GM12878 (cell line): ENCODE data around the gene RTP5. TPM values are rescaled to one million over a fixed set of nuclear protein-coding genes. Genes with fewer than 3 reads are reported as not detected.

Experiments used
- ATAC-seq: fragments of 200-7000 bp; cut with Tn5 transposase; 3 replicates; pipeline ENCODE4 v1.9.1; 2020; ENCODE audit warnings: mild to moderate bottlenecking, moderate library complexity
- BruUV-seq: library from RNA; stranded (reverse); fragments of 400-500 nt; replicated peaks from 2 replicates; lab custom pipeline; 2021; lab: Mats Ljungman, UMichigan
- CTCF ChIA-PET: fragments of 300-600 bp; sonication (Branson Sonifier 250); formaldehyde crosslinking; extraction: SDS; loops from one replicate; lab custom pipeline; 2021; ENCODE audit warnings: inconsistent platforms; lab: Yijun Ruan, JAX
- POLR2A ChIA-PET: fragments of 350-600 bp; formaldehyde crosslinking; extraction: SDS; loops from one replicate; lab custom pipeline; 2021; ENCODE audit warnings: inconsistent platforms; lab: Charles Lee
- RAD21 ChIA-PET: fragments of 300-600 bp; sonication (Branson Sonifier 250); formaldehyde crosslinking; loops from one replicate; lab custom pipeline; 2023; ENCODE audit warnings: antibody characterized with exemption; ENCODE audit not compliant: unreplicated experiment; lab: Charles Lee
- SMC1A ChIA-PET: fragments of 300-600 bp; sonication (Branson Sonifier 250); formaldehyde crosslinking; loops from one replicate; lab custom pipeline; 2023; ENCODE audit not compliant: unreplicated experiment, uncharacterized antibody; lab: Charles Lee
- DNase-seq: peaks from one replicate; pipeline ENCODE4 v3.0.0-alpha.2; 2011; ENCODE audit warnings: low read depth, low spot score
- FAIRE-seq: peaks from 3 replicates; lab custom pipeline; 2011; peaks lifted over from hg19 to GRCh38; lab: Jason Lieb, UNC
- H2AFZ ChIP-seq: 2 replicates; pipeline ENCODE4 v1.6.0; 2011; ENCODE audit warnings: low read depth, low read length, control low read depth; ENCODE audit not compliant: control insufficient read depth
- H3K27ac ChIP-seq: 2 replicates; pipeline ENCODE4 v1.5.1; 2011; ENCODE audit warnings: control low read depth; ENCODE audit not compliant: control insufficient read depth, insufficient read depth
- H3K27me3 ChIP-seq, 2 experiments: replicated peaks in 1 of 2; 2 replicates each; pipeline versions ENCODE4 v1.6.0 to v1.6.1; 2011; ENCODE audit warnings: low read length in 1 of 2; ENCODE audit not compliant: control insufficient read depth in 2 of 2, insufficient read depth in 2 of 2
- H3K36me3 ChIP-seq, 2 experiments: 2 replicates each; pipeline ENCODE4 v1.5.1; 2011; ENCODE audit warnings: low read length in 1 of 2; ENCODE audit not compliant: control insufficient read depth in 2 of 2, insufficient read depth in 2 of 2
- H3K4me1 ChIP-seq: 2 replicates; pipeline ENCODE4 v1.6.1; 2011; ENCODE audit warnings: mild to moderate bottlenecking, low read length, moderate library complexity, mixed read lengths; ENCODE audit not compliant: control insufficient read depth, insufficient read depth
- H3K4me2 ChIP-seq: 2 replicates; pipeline ENCODE4 v1.6.0; 2011; ENCODE audit warnings: control low read depth; ENCODE audit not compliant: control insufficient read depth, insufficient read depth
- H3K4me3 ChIP-seq: fragments of 200-600 bp; sonication (generic); 2 replicates; pipeline ENCODE4 v1.5.1; 2016
- H3K79me2 ChIP-seq: 2 replicates; pipeline ENCODE4 v1.6.0; 2011; ENCODE audit warnings: low read length; ENCODE audit not compliant: control insufficient read depth, insufficient read depth
- H3K9ac ChIP-seq: 2 replicates; pipeline ENCODE4 v1.8.0; 2011; ENCODE audit warnings: low read length, control low read depth, mixed read lengths; ENCODE audit not compliant: control insufficient read depth, insufficient read depth
- H3K9me3 ChIP-seq: replicated peaks from 3 replicates; pipeline ENCODE4 v1.5.1; 2011; ENCODE audit warnings: mild to moderate bottlenecking, low read length; ENCODE audit not compliant: control insufficient read depth, insufficient read depth
- H4K20me1 ChIP-seq: 2 replicates; pipeline ENCODE4 v1.6.0; 2011; ENCODE audit not compliant: control insufficient read depth, insufficient read depth
- HDAC6 ChIP-seq: fragments of 200-600 bp; sonication (generic); IDR thresholded peaks from one replicate; pipeline ENCODE4 v1.8.0; 2017; ENCODE audit warnings: antibody characterized with exemption; ENCODE audit not compliant: unreplicated experiment
- NBN ChIP-seq: fragments of 450-650 bp; IDR thresholded peaks from 2 replicates; pipeline ENCODE4 v1.6.1; 2016
- TCF12 ChIP-seq: IDR thresholded peaks from 2 replicates; pipeline ENCODE4 v1.6.1; 2011; ENCODE audit warnings: low read depth, mild to moderate bottlenecking, low read length
- ZNF24 ChIP-seq: fragments of 450-650 bp; IDR thresholded peaks from 2 replicates; pipeline ENCODE4 v1.6.1; 2017; ENCODE audit warnings: antibody characterized with exemption, mild to moderate bottlenecking
- whole genome bisulfite sequencing: methylation state at CpG from one replicate; pipeline ENCODE4 v1.1.6; 2016; ENCODE audit warnings: low lambda C conversion rate; ENCODE audit not compliant: insufficient replicate concordance, insufficient coverage; ENCODE audit errors: missing lambda C conversion rate; 5-methylcytosine and 5-hydroxymethylcytosine counted together
- in situ Hi-C: fragments of 300-500 bp; cut with MboI; formaldehyde crosslinking; loops from 9 replicates; pipeline ENCODE4 v1.14.3; 2018; ENCODE audit warnings: mixed read lengths
- intact Hi-C: fragments of 100-400 bp; cut with micrococcal nuclease; formaldehyde crosslinking; loops from one replicate; pipeline ENCODE4 v1.14.2; 2022; ENCODE audit not compliant: unreplicated experiment
- polyA plus RNA-seq, 11 experiments: library from polyadenylated mRNA; depleted of rRNA in 4 of 11; unstranded in 6 of 11; stranded (reverse) in 5 of 11; fragments of >200 nt; fragmentation: Nextera tagmentation in 4 of 11; fragmentation: Illumina TruSeq in 1 of 11; extraction: Ambion mirVana in 4 of 11; extraction: Trizol in 1 of 11; gene quantifications; 1 replicate in 1 of 11; 2 replicates in 10 of 11; pipeline versions ENCODE4 v1.2.1 to v1.2.3, GENCODE V29; 2011 to 2016; ENCODE audit warnings: inconsistent platforms in 2 of 11, missing spikeins in 2 of 11, low read depth in 1 of 11
- total RNA-seq, 4 experiments: library from RNA; depleted of rRNA in 3 of 4; stranded (reverse); fragments of >200 nt in 3 of 4; fragmentation: Illumina TruSeq in 1 of 4; extraction: Trizol in 1 of 4; gene quantifications; 2 replicates each; pipeline versions ENCODE4 v1.2.1 to v1.2.3, GENCODE V29; 2013 to 2021
- TF ChIP-seq, protein P1 (sequence below): fragments of 450-650 bp; IDR thresholded peaks from 2 replicates; pipeline ENCODE4 v1.6.1; 2018; ENCODE audit warnings: borderline replicate concordance, mild to moderate bottlenecking; ENCODE audit not compliant: partially characterized antibody
- TF ChIP-seq, protein P2 (sequence below): fragments of 450-650 bp; formaldehyde crosslinking; IDR thresholded peaks from 2 replicates; pipeline ENCODE4 v1.4.0; 2020; ENCODE audit warnings: mild to moderate bottlenecking, moderate library complexity

The RTP5 gene
- total and polyA plus RNA-seq, 10 of the 15 experiments (the other 5 are each of a cell fraction or from before 2014, with no cell fraction given): 0.05 TPM; not detected in 9

DNA sequence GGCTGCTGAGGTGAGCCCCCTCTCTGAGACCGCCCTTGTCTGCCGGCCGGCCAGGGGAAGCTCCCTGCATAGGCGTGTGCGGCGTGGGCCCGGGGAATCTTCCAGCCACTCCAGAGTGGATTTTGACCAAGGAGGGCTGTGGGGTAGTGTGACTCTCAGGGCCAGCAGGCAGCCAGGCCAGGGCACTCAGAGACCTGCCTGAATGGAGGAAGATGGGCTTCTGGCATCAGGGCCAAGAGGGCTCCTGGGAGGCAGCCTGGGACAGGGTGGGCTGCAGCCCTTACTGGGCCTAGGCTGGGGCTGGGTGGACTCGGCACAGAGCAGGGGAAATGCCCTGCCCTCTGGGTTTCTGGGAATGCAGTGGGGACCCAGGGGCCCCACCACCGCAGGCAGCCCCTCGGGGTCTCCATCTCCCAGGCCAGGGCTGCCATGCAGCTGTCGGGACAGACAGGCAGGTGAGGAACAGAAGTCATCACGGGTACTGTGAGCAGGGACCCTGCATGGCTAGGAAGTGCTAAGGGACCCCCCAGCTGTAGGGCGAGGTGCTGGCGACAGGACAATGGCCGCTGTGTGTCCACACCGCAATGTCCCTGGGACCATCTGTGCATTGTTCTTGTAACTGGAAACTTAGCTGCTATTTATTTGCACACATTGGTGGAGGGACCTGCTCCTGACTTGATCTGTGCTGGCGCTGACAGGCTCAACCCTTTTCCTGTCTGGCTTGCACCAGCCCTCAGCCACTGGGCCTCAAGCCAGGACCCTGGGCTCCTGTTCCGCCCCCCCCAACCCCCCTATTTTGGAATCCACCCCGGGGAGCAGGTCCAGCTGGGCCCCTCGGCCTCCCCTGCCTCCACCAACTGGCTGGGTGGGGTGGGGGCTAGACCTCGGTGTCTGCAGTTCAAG is 14.9 kb upstream of the RTP5 start (continued):
- TF ChIP-seq, protein P1, sequence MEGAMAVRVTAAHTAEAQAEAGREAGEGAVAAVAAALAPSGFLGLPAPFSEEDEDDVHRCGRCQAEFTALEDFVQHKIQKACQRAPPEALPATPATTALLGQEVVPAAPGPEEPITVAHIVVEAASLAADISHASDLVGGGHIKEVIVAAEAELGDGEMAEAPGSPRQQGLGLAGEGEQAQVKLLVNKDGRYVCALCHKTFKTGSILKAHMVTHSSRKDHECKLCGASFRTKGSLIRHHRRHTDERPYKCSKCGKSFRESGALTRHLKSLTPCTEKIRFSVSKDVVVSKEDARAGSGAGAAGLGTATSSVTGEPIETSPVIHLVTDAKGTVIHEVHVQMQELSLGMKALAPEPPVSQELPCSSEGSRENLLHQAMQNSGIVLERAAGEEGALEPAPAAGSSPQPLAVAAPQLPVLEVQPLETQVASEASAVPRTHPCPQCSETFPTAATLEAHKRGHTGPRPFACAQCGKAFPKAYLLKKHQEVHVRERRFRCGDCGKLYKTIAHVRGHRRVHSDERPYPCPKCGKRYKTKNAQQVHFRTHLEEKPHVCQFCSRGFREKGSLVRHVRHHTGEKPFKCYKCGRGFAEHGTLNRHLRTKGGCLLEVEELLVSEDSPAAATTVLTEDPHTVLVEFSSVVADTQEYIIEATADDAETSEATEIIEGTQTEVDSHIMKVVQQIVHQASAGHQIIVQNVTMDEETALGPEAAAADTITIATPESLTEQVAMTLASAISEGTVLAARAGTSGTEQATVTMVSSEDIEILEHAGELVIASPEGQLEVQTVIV: no peak
- no peak for TF ChIP-seq TCF12

DNA sequence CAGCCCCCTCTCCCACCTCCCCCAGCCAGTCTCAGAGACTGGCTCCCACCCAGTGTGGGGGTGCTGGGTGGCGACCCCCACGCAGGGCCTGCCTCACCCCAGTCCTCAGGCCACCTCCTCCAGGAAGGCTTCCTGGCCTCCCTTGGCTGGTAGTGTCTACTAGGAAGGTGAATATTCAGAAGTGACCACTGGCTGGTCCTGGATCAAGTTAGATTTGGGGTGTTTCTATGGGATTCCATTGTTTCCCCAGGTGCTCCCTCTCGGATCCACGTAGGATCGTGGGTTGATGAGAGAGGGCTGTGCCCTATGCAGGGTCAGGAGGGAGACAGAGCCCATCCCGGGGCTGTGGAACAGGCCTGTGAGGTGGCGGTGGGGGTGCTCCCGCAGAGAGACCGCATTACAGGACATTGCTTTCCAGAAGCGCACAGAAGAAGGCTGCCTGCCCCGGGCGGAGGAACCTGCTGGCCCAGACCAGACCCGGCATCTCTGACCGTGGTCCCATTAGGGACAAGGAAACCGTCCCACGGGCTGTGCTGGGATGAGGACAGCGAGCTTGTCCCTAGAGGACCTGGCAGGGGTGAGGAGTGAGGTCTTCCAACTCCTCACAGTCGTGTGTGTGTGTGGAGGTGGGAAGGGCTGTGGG is 14.2 kb upstream of the RTP5 start:
- Histone ChIP-seq H3K4me3 (no peak overlapping the region), H3K4me2 (no peak overlapping the region), H2AFZ (no peak overlapping the region), H3K36me3 (no peaks in the 10 kb centered on the region), H4K20me1 (no peaks in the 10 kb centered on the region), H3K9me3 (no peaks in the 10 kb centered on the region), H3K9ac (no peak overlapping the region), H3K27ac (no peak overlapping the region), H3K4me1 (peaks cover 17% of the 10 kb centered on the region), H3K79me2 (peaks cover 7% of the 10 kb centered on the region), H3K27me3 (no peaks in the 10 kb centered on the region)
- TF ChIP-seq NBN (no peak), HDAC6 (no peak), ZNF24 (no peak)
- TF ChIP-seq, protein P2, sequence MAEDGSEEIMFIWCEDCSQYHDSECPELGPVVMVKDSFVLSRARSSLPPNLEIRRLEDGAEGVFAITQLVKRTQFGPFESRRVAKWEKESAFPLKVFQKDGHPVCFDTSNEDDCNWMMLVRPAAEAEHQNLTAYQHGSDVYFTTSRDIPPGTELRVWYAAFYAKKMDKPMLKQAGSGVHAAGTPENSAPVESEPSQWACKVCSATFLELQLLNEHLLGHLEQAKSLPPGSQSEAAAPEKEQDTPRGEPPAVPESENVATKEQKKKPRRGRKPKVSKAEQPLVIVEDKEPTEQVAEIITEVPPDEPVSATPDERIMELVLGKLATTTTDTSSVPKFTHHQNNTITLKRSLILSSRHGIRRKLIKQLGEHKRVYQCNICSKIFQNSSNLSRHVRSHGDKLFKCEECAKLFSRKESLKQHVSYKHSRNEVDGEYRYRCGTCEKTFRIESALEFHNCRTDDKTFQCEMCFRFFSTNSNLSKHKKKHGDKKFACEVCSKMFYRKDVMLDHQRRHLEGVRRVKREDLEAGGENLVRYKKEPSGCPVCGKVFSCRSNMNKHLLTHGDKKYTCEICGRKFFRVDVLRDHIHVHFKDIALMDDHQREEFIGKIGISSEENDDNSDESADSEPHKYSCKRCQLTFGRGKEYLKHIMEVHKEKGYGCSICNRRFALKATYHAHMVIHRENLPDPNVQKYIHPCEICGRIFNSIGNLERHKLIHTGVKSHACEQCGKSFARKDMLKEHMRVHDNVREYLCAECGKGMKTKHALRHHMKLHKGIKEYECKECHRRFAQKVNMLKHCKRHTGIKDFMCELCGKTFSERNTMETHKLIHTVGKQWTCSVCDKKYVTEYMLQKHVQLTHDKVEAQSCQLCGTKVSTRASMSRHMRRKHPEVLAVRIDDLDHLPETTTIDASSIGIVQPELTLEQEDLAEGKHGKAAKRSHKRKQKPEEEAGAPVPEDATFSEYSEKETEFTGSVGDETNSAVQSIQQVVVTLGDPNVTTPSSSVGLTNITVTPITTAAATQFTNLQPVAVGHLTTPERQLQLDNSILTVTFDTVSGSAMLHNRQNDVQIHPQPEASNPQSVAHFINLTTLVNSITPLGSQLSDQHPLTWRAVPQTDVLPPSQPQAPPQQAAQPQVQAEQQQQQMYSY (CRISPR knock-in tag): no peak
- intact Hi-C loops: no loop called here
- no TSS peak for BruUV-seq
- WGBS: 68% methylated on average over 18 of the region's 18 CpGs
- ChIA-PET POLR2A (no interaction called here), CTCF (no interaction called here), RAD21 (no interaction called here), SMC1A (no interaction called here)
- no peak for ATAC-seq
- DNase-seq: no peak
- no peak for FAIRE-seq
- in situ Hi-C loops: no loop called here
